GM12864 (cell line): ENCODE results near the gene KCNIP1.

Source experiments
- DNase-seq: peaks from one replicate; pipeline ENCODE4 v3.0.0-alpha.2; 2011; ENCODE audit warnings: low read depth
- H3K4me3 ChIP-seq: 2 replicates; pipeline ENCODE4 v1.5.1; 2011; ENCODE audit warnings: mild to moderate bottlenecking, low read depth, low read length, control low read depth
- TF ChIP-seq, protein P1 (sequence below): IDR thresholded peaks from 2 replicates; pipeline ENCODE4 v1.5.1; 2011; ENCODE audit warnings: low read depth, mild to moderate bottlenecking, moderate library complexity, low read length, control low read depth, inconsistent platforms; ENCODE audit errors: missing control alignments

The KCNIP1 gene

GRCh38 chr5:170721681-170722080 lies 217.9 kb downstream of the KCNIP1 start:
- no peak overlapping the region for H3K4me3 ChIP-seq
- TF ChIP-seq, protein P1, sequence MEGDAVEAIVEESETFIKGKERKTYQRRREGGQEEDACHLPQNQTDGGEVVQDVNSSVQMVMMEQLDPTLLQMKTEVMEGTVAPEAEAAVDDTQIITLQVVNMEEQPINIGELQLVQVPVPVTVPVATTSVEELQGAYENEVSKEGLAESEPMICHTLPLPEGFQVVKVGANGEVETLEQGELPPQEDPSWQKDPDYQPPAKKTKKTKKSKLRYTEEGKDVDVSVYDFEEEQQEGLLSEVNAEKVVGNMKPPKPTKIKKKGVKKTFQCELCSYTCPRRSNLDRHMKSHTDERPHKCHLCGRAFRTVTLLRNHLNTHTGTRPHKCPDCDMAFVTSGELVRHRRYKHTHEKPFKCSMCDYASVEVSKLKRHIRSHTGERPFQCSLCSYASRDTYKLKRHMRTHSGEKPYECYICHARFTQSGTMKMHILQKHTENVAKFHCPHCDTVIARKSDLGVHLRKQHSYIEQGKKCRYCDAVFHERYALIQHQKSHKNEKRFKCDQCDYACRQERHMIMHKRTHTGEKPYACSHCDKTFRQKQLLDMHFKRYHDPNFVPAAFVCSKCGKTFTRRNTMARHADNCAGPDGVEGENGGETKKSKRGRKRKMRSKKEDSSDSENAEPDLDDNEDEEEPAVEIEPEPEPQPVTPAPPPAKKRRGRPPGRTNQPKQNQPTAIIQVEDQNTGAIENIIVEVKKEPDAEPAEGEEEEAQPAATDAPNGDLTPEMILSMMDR: no peak
- no peak for DNase-seq

GRCh38 chr5:170722316-170722715 lies 218.5 kb downstream of the KCNIP1 start:
- TF ChIP-seq, protein P1: no peak
- H3K4me3 ChIP-seq: no peak overlapping the region
- DNase-seq: no peak

DNA sequence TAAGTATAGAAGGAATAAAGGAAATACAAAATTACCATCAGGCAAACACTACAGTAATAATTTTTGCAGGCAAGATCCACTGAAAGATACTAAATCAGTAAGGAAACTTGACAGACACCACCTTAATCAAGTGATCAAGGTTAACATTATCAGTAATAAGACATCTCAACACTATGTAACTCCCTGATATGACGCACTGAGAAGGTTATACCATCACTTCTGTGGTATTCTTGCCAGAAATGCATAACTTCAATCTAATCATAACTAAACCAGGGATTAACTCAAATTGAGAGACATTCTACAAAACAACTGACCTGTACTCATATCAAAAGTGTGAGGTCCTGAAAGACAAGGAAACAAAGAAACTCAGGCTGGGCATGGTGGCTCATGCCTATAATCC lies 227.2 kb downstream of the KCNIP1 start:
- no peak for DNase-seq
- TF ChIP-seq, protein P1: no peak
- no peak overlapping the region for H3K4me3 ChIP-seq

GRCh38 chr5:170732685-170733084 lies 228.9 kb downstream of the KCNIP1 start:
- no peak for DNase-seq
- no peak overlapping the region for H3K4me3 ChIP-seq
- TF ChIP-seq, protein P1: no peak

- TF ChIP-seq, protein P1: no peak
- H3K4me3 ChIP-seq: no peak overlapping the region
- DNase-seq: no peak
These were observed 233.1 kb downstream of the KCNIP1 start for GRCh38 chr5:170736966-170737365.

GRCh38 chr5:170737591-170737990 lies 233.8 kb downstream of the KCNIP1 start:
- TF ChIP-seq, protein P1: no peak
- DNase-seq: no peak
- H3K4me3 ChIP-seq: no peak overlapping the region

DNA sequence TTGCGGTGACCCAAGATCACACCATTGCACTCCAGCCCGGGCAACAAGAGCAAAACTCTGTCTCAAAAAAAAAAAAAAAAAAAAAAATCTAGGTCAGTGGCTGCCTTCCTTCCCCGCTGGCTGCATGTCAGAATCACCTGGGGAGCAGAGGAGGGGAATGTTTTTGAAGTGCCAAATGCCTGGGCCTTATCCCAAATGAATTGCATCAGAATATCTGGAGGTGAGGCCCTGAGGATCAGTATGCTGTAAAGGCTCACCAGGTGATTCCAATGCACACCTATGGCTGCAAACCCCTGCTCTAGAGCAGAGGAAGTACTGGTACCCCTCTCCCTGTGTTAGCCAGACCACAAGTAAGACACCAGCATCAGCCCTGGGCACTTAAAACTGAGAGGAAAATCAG lies 235.0 kb downstream of the KCNIP1 start:
- TF ChIP-seq, protein P1: no peak
- DNase-seq: no peak

More for the DNA sequence above, 235.0 kb downstream of the KCNIP1 start:
- H3K4me3 ChIP-seq: no peak overlapping the region
